GM19324 (cell line): ENCODE data around the gene OAF.
"Not testable (repeated sequence)": the region's sequence is repeated elsewhere in the genome, so short reads cannot be mapped to it uniquely, and the experiment has no call there.

Source experiments
- ATAC-seq: cut with Tn5 transposase; IDR thresholded peaks from one replicate; pipeline ENCODE4 v1.9.1; 2021; ENCODE audit warnings: mild to moderate bottlenecking, moderate library complexity; ENCODE audit not compliant: unreplicated experiment, low FRiP score

Gene OAF

GRCh38 chr11:120210626-120211521, at the start of gene OAF:
Gene OAF (plus strand): TSS chr11:120211032. CDS start chr11:120211280, 248 bp downstream.
- ATAC-seq, result peak; percentile 84

GRCh38 chr11:120167659-120168058, 43.2 kb upstream of the OAF start:
- no peak for ATAC-seq

- ATAC-seq, result no peak
Measured at GRCh38 chr11:120168108-120168959, 42.5 kb upstream of the OAF start.

DNA sequence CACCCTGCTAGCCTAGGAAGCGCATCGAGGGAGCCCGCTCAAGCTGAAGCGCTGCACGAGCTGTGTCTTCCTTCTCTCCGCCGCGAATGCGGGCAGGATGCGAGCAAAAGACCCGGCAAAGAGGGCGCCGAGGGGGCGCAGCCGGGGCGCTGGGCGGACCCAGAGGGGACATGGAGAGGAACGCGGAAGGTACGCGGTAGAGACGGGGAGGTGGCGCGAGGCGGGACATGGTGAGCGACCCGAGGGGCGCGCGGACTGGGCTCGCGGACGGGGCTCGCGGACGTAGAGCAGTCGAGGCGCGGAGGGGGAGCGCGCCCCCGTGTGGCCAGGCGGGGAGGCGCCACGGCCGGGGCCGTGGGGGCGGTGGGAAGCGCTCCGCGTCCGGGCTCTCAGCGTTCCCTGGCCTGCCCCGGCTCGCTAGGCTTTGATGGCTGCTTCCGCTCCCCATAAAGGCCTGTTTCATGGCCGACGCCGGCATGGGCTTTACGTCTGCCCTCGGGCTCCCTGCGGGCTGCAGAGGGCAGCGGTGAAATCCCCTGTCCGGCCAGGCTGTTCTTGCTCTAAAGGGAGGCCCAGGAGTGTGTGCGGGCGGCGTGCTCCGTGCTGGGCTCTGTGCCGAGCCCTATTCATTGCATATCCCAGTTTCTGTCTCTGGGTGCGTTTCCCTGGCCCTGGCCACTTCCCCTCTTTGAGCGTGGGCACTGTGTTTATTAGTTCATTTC, 41.7 kb upstream of the OAF start:
- ATAC-seq, result no peak

DNA sequence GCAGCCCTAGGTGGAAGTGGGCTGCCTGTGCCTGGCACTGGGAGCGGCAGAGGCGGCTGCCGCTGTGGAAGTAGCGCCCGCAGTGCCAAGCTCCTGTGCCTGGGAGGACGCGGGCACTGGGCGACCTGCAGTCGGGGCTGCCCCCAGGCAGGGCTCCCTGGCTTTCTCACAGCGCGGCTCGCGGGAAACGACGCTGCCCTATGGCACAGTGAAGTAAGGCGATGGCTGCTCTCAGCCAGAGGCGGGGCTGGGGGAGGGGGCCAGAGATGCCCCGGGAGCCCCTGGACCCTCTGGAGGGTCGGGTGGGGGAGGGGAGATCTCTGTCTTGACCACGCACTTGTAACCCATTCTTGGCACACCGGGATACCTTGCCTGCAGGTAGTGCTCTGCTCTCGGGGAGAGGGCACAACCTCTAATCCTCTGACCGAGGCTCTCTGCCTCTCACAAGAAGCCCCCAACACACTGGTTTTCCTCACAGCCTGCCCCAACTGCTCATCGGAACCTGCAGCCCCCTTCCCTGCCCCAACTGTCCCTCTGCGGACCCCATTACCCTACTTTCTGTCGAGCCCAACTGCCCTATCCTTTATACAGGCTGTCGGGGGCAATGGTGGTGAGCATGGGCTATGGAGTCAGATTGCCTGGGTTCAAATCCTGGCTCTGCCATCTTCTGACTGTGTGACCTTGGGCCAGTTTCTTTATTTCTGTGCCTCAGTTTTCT, 40.7 kb upstream of the OAF start:
- no peak for ATAC-seq

GRCh38 chr11:120170741-120171261, 40.0 kb upstream of the OAF start:
- no peak for ATAC-seq

- no peak for ATAC-seq
Measured at GRCh38 chr11:120172054-120172911, 38.5 kb upstream of the OAF start.

DNA sequence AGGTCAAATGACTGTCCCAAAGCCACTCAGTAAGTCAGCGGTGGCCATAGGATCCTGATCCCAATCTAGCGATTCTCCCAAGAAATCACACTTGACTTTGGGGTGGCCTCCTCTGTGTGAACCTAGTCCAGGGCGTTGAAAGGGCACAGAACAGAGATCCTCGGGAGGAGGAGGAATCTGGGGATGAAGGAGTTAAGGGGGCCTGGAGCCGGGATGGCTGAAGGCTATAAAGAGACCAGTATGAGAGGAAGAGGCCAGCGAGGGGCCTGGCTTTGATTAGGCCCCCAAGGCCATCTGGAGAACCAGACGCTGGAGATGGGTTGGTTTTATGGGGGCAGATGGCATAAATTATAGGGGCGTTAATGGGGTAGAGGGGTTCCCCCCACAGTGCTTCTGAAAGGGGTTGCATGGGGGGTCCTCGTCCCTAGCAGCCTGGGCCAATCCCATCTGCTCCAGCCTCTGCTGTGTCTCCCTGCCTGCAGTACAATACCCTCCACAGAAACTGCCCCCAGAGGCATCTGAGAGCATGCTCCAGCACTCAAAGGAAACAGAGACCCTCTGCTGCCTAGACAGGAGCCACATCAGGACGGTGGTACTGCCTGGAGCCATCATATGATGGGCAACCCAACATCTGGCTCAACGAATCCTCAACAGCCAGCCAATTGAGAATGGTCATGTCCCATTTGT, 37.7 kb upstream of the OAF start:
- no peak for ATAC-seq

DNA sequence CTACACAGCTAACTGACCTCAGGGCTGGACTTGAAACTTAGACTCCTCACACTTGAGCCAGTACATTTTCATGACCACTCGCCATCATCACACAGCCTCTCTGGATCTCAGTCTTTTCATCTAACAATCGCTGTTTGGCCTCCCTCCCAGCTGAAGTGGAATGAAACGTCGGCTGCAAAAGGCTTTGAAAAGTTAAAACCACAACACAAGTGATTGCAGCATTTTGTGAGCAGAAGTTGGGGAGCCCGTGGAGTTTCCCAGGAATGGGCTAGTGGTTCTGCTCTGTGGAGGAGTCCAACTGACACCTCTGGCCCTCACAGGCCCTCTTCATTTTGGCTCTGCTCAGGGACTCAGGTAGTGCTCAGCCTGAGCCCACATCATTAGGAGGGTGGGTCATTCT, 37.0 kb upstream of the OAF start:
- ATAC-seq, result no peak

- no peak for ATAC-seq
Measured at GRCh38 chr11:120174866-120175265, 36.0 kb upstream of the OAF start.

DNA sequence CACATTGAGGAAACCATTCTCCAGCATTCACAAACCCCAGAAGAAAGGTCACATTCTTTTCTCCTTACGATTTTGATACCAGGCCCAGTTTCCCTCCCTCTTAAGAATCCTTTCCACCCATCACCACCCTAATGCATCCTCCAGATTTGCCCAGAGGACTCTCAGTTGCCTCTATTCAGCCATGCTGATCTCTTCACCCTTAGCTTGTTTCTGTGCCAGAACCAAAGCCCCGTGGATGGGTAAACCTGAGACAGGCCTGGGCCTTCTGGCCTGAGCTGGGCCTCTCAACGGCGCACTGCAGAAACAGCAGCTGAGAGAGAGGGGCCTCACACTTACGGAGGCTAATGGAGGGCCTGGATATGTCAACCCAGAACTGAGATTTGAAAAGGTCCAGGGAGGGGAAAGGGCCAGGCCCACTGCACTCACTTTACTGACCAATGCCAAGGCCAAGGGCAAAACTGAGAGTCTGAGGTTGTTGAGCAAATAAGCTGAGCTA, 32.2 kb upstream of the OAF start:
- ATAC-seq, result no peak

- no peak for ATAC-seq
Measured at GRCh38 chr11:120179057-120179672, 31.7 kb upstream of the OAF start.

DNA sequence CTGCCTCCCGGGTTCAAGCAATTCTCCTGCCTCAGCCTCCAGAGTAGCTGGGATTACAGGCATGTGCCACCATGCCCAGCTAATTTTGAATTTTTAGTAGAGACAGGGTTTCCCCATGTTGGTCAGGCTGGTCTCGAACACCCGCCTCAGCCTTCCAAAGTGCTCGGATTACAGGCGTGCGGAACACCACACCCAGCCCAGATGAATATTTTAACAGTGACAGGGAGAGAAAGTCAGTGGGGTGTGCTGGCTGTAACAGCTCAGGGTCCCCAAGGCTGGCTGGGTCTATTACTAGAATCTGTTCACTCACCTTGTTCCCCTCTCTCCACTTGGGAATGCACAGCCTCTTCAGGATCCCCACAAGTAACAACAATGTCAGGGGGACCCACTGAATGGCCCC, 30.8 kb upstream of the OAF start:
- ATAC-seq, result not testable (repeated sequence)

DNA sequence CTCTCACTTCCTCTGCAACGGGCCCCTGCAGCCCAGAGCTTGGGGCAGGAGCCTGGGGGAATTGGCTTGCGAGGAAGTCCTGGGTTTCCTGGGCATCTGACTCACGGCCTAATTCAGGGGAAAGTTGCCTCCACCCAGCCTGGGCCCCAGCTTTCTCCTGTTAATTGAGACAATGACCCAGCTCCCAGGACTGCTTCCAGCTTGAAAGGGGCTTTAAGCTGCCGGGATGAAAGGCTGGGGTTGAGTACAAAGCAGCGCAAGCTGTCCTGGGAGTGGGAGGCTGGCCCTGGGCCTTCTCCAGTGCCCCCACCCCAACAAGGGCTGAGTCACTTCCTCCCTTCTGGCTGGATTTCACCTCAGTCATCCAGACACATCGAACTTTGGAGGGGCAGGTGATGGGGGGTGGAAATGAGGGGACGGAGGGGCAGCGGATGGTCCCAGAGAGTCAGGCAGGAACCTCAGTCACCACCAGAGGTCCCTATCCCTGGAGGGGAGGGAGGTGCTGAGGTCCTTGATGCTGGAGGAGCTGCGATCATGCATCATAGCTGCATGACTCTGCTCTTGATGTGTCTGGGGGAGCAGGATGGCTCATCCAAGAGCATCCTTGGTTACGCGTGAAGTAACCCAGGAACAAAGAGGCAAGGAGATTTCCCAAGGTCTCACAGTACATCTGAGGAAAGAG, 30.1 kb upstream of the OAF start:
- ATAC-seq, result no peak

DNA sequence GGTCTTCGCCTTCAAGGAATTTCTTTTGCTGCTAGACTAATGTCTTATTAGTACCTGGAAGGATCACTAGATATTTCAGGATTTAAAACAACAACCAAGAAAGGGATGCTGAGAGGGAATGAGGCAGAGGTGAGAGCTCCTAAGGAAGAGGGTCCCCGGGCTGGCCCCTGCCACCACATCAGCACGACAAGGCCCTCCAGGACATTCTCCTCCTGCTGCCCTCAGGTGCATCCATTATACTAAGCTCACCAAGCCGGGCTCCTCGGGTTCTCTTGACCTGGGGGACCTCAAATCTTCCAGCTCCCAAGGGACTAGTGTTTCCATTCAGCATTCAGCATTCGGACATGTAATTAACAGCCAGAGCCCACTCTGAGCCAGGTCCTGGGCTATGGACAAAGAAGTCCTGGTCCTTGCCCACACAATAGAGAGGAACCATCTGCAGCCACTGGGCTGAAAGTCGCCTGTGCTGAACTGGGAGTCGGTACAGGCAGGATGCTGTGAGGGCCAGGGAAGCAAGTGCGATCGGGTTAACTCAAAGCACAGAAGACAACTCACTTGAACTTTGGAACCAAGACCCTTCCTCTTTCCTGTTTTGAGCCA, 29.4 kb upstream of the OAF start:
- no peak for ATAC-seq

DNA sequence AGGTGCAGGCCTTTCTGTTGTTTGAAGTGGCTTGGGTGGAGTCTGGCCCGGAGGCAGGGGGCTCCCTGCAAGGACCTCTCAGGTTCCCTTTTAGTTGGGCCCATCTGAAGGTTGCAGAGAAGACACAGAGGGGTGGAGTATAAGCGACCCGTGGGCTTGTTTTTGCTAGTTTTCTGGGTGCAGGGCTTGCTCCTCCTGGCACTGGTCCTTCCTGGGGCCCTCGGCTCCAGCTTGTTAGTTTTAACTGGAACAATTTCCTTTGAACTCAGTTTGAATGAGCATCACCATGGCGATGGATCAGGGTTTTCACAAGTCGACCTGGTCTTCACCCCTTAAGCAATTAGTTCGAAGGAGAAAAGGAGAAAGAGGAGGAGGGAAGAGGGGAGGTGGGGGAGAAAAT, 28.5 kb upstream of the OAF start:
- no peak for ATAC-seq
